Neuron (in vitro differentiated cells): ENCODE measurements around the gene CNTNAP2.

Source experiments
- H2AFZ ChIP-seq: one replicate; pipeline ENCODE4 v1.6.1; 2013; ENCODE audit warnings: low read depth, mild to moderate bottlenecking, inconsistent platforms, low read length, moderate library complexity
- H3K27me3 ChIP-seq: one replicate; pipeline ENCODE4 v1.6.1; 2013; ENCODE audit warnings: low read length; ENCODE audit not compliant: insufficient read depth
- H3K36me3 ChIP-seq: one replicate; pipeline ENCODE4 v1.6.1; 2013; ENCODE audit warnings: low read length; ENCODE audit not compliant: insufficient read depth
- H3K4me1 ChIP-seq: one replicate; pipeline ENCODE4 v1.6.1; 2013; ENCODE audit warnings: low read length; ENCODE audit not compliant: insufficient read depth
- H3K4me3 ChIP-seq: 2 replicates; pipeline ENCODE4 v1.5.1; 2013; ENCODE audit warnings: mild to moderate bottlenecking, low read length, moderate library complexity
- H3K9me3 ChIP-seq: one replicate; pipeline ENCODE4 v1.6.1; 2013; ENCODE audit warnings: low read length

CNTNAP2 gene

GRCh38 chr7:146116521-146117222 lies at the start of gene CNTNAP2:
CNTNAP2 (plus strand) TSS chr7:146116801; CDS start chr7:146116877, 76 bp downstream.
- Histone ChIP-seq H3K27me3 (peaks cover 3% of the 10 kb centered on the region), H3K4me3 (peak within 1 kb of the TSS; percentile 48), H2AFZ (peak within 1 kb of the TSS; percentile 61), H3K4me1 (peaks cover 9% of the 10 kb centered on the region), H3K36me3 (no peaks in the 10 kb centered on the region), H3K9me3 (no peaks in the 10 kb centered on the region)

DNA sequence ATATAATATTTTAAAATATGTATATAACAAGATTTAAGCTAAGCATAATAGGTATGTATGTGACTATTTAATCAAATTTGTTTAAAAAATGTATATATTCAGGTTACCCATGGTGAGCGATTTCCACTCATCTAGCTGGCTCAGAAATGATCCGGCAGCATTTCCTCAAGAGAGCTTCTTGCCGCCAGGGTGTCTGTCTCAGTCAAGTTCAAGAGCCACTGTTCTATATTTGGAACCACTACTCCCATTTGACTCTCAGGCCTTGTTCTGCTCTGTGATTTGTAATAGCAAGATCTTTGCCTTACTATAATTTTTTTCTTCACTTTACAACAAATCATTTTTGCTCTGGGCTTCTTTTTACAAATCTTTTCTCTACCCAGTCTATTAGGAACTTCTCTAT lies 48.7 kb upstream of the CNTNAP2 start:
- Histone ChIP-seq H3K4me3 (no peak overlapping the region), H3K36me3 (no peaks in the 10 kb centered on the region), H2AFZ (no peak overlapping the region), H3K27me3 (no peaks in the 10 kb centered on the region), H3K9me3 (no peaks in the 10 kb centered on the region), H3K4me1 (no peaks in the 10 kb centered on the region)

GRCh38 chr7:146074195-146074765 lies 42.3 kb upstream of the CNTNAP2 start:
- H3K4me3 ChIP-seq: no peak overlapping the region
- H3K36me3 ChIP-seq: no peaks in the 10 kb centered on the region
- no peaks in the 10 kb centered on the region for H3K27me3 ChIP-seq
- H2AFZ ChIP-seq: no peak overlapping the region
- no peaks in the 10 kb centered on the region for H3K4me1 ChIP-seq
- H3K9me3 ChIP-seq: no peaks in the 10 kb centered on the region

DNA sequence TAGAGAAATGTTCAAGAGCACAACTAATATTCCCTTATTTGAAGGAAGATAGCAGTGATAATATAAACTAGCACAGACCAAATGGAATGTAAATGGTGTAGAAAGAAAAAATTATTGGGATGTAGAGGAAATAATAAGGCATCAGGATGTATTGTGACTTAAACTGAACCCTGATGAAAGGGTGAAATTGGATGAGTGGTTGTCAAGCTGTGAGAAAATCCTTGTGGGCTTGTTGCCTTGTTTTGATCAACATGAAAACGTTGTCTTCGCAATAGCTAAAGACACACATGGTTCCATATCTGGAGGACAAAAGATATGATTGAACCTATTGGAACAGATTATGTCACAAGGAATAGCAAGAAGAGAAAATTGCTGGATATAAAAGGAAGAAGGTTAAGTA lies 40.3 kb upstream of the CNTNAP2 start:
- Histone ChIP-seq H3K4me3 (no peak overlapping the region), H3K9me3 (no peaks in the 10 kb centered on the region), H3K4me1 (no peaks in the 10 kb centered on the region), H3K27me3 (no peaks in the 10 kb centered on the region), H3K36me3 (no peaks in the 10 kb centered on the region), H2AFZ (no peak overlapping the region)

GRCh38 chr7:146084086-146084485 lies 32.5 kb upstream of the CNTNAP2 start:
- H3K9me3 ChIP-seq: no peaks in the 10 kb centered on the region
- H3K36me3 ChIP-seq: no peaks in the 10 kb centered on the region
- H3K4me1 ChIP-seq: no peaks in the 10 kb centered on the region
- no peak overlapping the region for H2AFZ ChIP-seq
- H3K27me3 ChIP-seq: no peaks in the 10 kb centered on the region
- no peak overlapping the region for H3K4me3 ChIP-seq

- H3K36me3 ChIP-seq: no peaks in the 10 kb centered on the region
Measured at GRCh38 chr7:146090023-146090645, 26.5 kb upstream of the CNTNAP2 start.

GRCh38 chr7:146094356-146094755 lies 22.2 kb upstream of the CNTNAP2 start:
- H3K9me3 ChIP-seq: no peaks in the 10 kb centered on the region
- no peak overlapping the region for H3K4me3 ChIP-seq
- no peaks in the 10 kb centered on the region for H3K36me3 ChIP-seq
- no peaks in the 10 kb centered on the region for H3K27me3 ChIP-seq
- no peaks in the 10 kb centered on the region for H3K4me1 ChIP-seq
- H2AFZ ChIP-seq: no peak overlapping the region

More at GRCh38 chr7:146090023-146090645, 26.5 kb upstream of the CNTNAP2 start:
- H3K4me1 ChIP-seq: no peaks in the 10 kb centered on the region
- H3K4me3 ChIP-seq: no peak overlapping the region
- H3K9me3 ChIP-seq: no peaks in the 10 kb centered on the region
- H3K27me3 ChIP-seq: no peaks in the 10 kb centered on the region
- no peak overlapping the region for H2AFZ ChIP-seq

DNA sequence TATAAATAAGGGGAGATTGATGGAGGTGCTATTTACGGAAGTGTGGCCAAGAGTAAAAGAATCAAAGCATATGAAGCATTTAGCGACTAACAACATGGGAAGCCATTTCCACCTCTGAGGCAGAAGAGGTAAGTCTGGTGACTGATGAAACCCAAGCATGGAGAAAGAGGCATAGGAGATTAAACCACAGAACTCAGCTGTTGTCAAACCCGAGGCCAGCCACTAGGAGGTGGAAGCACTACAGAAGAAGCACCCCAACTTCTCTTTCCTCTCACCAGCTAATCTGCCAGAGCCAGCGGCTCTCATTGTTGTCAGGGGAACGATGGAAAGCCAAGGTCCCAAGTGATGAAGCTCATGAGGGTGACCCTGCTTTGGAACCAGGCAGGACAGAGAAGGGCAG lies 19.6 kb upstream of the CNTNAP2 start:
- Histone ChIP-seq H3K27me3 (no peaks in the 10 kb centered on the region), H3K9me3 (no peaks in the 10 kb centered on the region), H3K36me3 (no peaks in the 10 kb centered on the region), H2AFZ (no peak overlapping the region), H3K4me3 (no peak overlapping the region), H3K4me1 (no peaks in the 10 kb centered on the region)

GRCh38 chr7:146106319-146106718 lies 10.3 kb upstream of the CNTNAP2 start:
- Histone ChIP-seq H3K36me3 (no peaks in the 10 kb centered on the region), H2AFZ (no peak overlapping the region), H3K4me1 (no peaks in the 10 kb centered on the region), H3K4me3 (no peak overlapping the region), H3K9me3 (no peaks in the 10 kb centered on the region), H3K27me3 (no peaks in the 10 kb centered on the region)

DNA sequence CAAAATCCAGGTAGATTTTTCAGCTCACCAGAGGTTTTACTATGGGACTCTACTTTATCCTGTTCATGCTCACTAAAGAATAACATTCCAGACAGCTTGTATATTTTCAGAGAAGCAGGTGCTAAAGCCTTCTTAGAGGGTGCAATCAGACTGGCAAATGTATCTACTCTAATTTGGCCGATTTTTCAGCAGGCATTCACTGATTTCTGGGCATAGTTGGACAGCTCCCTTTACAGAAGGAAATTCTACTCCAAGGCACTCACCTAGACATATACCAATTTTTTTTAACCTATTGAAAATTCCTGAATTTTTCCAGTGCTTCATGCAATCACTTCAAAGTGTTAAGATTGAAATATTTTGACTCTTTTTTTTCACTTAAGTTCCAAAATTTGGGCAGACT lies 3.8 kb upstream of the CNTNAP2 start:
- Histone ChIP-seq H3K9me3 (no peaks in the 10 kb centered on the region), H3K4me1 (peaks cover 9% of the 10 kb centered on the region), H3K4me3 (no peak overlapping the region), H3K36me3 (no peaks in the 10 kb centered on the region), H2AFZ (no peak overlapping the region), H3K27me3 (no peaks in the 10 kb centered on the region)

DNA sequence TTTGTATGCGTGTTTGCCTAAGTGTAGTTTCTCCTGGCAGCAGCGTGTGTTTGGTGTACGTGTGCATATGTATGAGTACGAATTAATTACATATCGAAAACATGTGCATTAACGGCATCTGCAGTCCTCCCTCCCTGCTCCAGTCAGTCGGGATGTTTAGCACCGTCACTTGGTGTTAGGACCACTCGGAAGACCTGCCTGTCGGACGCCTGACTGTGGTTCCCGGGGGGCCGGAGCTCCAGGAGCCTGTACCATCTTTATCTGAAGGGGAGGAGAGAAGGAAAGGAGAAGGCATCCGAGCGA lies 1.1 kb upstream of the CNTNAP2 start:
- Histone ChIP-seq H3K27me3 (peaks cover 3% of the 10 kb centered on the region), H3K4me3 (peak overlapping the region; percentile 48), H3K36me3 (no peaks in the 10 kb centered on the region), H3K9me3 (no peaks in the 10 kb centered on the region), H3K4me1 (peaks cover 9% of the 10 kb centered on the region), H2AFZ (peak overlapping the region; percentile 61)

- peak overlapping the region; percentile 48 for H3K4me3 ChIP-seq
- peak overlapping the region; percentile 61 for H2AFZ ChIP-seq
- H3K27me3 ChIP-seq: peaks cover 3% of the 10 kb centered on the region
- peaks cover 9% of the 10 kb centered on the region for H3K4me1 ChIP-seq
- no peaks in the 10 kb centered on the region for H3K9me3 ChIP-seq
- no peaks in the 10 kb centered on the region for H3K36me3 ChIP-seq
Measured at GRCh38 chr7:146115851-146116520, 615 bp upstream of the CNTNAP2 start.

GRCh38 chr7:146117576-146117975 lies 975 bp downstream of the CNTNAP2 start:
- H3K4me1 ChIP-seq: peaks cover 9% of the 10 kb centered on the region
- peaks cover 3% of the 10 kb centered on the region for H3K27me3 ChIP-seq

More at GRCh38 chr7:146117576-146117975, 975 bp downstream of the CNTNAP2 start:
- H2AFZ ChIP-seq: no peak overlapping the region
- H3K9me3 ChIP-seq: no peaks in the 10 kb centered on the region
- H3K4me3 ChIP-seq: no peak overlapping the region
- no peaks in the 10 kb centered on the region for H3K36me3 ChIP-seq
